ENCODE measurements around the gene PKDREJ. TPM values are rescaled to one million over a fixed set of nuclear protein-coding genes. Genes with fewer than 3 reads are reported as not detected.

The PKDREJ gene
- total RNA-seq, 4 donors from 2014 or later, result 0.13 to 1.3 (median 0.35) TPM; not detected in 1

- DNase-seq, result no peak
- no peaks in the 10 kb centered on the region for H3K9me3 ChIP-seq
- no peak overlapping the region for H3K27ac ChIP-seq
- H3K27me3 ChIP-seq, result no peaks in the 10 kb centered on the region
- H3K4me3 ChIP-seq, result no peak overlapping the region
- TF ChIP-seq, protein P1, sequence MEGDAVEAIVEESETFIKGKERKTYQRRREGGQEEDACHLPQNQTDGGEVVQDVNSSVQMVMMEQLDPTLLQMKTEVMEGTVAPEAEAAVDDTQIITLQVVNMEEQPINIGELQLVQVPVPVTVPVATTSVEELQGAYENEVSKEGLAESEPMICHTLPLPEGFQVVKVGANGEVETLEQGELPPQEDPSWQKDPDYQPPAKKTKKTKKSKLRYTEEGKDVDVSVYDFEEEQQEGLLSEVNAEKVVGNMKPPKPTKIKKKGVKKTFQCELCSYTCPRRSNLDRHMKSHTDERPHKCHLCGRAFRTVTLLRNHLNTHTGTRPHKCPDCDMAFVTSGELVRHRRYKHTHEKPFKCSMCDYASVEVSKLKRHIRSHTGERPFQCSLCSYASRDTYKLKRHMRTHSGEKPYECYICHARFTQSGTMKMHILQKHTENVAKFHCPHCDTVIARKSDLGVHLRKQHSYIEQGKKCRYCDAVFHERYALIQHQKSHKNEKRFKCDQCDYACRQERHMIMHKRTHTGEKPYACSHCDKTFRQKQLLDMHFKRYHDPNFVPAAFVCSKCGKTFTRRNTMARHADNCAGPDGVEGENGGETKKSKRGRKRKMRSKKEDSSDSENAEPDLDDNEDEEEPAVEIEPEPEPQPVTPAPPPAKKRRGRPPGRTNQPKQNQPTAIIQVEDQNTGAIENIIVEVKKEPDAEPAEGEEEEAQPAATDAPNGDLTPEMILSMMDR (IDR thresholded peaks at IDR 0.05), result no peak
- no peak for TF ChIP-seq POLR2A (IDR thresholded peaks at IDR 0.05)
- peaks cover 0 to 2% (median 0%) of the 10 kb centered on the region in 3 donors for H3K36me3 ChIP-seq
- no peaks in the 10 kb centered on the region for H3K4me1 ChIP-seq
These were observed 40.3 kb upstream of the PKDREJ start for GRCh38 chr22:46303347-46303965.

DNA sequence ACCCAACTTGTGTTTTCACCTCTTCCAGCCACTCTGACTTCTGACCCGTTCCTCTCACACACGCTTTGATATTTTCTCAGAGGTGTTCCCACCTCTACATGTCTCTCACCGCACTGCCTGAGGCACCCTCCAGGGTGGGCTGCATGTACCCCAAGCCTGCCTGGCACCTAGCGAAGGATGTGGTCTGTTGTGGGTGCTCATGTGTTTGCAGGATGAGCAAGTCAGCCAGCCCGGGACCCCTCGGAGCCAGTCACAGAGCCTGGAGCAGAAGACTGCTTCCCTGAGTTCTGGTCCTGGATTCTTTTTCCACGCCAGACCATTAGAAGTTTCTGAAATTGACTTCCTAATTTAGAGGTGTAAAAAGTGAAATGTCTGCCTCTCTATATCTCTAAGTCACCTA, 37.3 kb upstream of the PKDREJ start:
- H3K36me3 ChIP-seq, result no peaks in the 10 kb centered on the region
- H3K27me3 ChIP-seq, result no peaks in the 10 kb centered on the region
- peak in 1 of 3 donors; percentile 8 for DNase-seq
- H3K4me1 ChIP-seq, result peaks cover 0 to 15% (median 9%) of the 10 kb centered on the region in 4 donors
- TF ChIP-seq, protein P1 (IDR thresholded peaks at IDR 0.05), result no peak
- no peak for TF ChIP-seq POLR2A (IDR thresholded peaks at IDR 0.05)
- no peak overlapping the region for H3K4me3 ChIP-seq
- no peaks in the 10 kb centered on the region for H3K9me3 ChIP-seq
- H3K27ac ChIP-seq, result no peak overlapping the region

DNA sequence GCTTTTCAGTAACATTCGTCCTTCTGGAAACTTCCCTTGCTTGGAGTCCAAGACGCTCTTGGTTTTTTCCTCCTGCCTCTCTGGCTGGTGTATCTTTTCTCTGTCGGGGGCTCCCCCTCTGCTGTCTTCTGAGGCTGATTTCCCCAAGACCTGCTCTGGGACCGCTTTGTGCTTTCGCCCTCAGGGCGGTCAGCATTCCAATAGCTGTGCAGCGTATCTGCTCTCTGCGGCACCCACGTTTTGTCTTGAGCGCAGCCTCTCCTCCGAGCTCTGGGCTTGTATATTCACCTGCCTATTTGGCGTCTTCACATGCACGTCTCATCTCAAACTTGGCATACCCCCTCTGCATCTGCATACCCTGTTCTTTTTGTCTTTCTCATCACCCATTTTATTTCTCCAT, 36.0 kb upstream of the PKDREJ start:
- Histone ChIP-seq H3K36me3 (no peaks in the 10 kb centered on the region), H3K4me1 (peaks cover 0 to 17% (median 9%) of the 10 kb centered on the region in 4 donors), H3K27me3 (no peaks in the 10 kb centered on the region), H3K4me3 (no peak overlapping the region), H3K9me3 (no peaks in the 10 kb centered on the region), H3K27ac (no peak overlapping the region)
- DNase-seq, result peak in 1 of 3 donors; percentile 2
- TF ChIP-seq, protein P1 (IDR thresholded peaks at IDR 0.05), result no peak
- no peak for TF ChIP-seq POLR2A (IDR thresholded peaks at IDR 0.05)

- Histone ChIP-seq H3K27ac (no peak overlapping the region), H3K36me3 (peaks cover 0 to 13% (median 0%) of the 10 kb centered on the region in 3 donors), H3K27me3 (no peaks in the 10 kb centered on the region), H3K4me3 (peak overlapping the region; percentile 49 to 69 (median 58)), H3K9me3 (no peaks in the 10 kb centered on the region), H3K4me1 (peaks cover 0 to 17% (median 9%) of the 10 kb centered on the region in 4 donors)
- peak in 1 of 3 donors; percentile 57 for DNase-seq
- no peak for TF ChIP-seq POLR2A (IDR thresholded peaks at IDR 0.05)
- TF ChIP-seq, protein P1 (IDR thresholded peaks at IDR 0.05), result no peak
These were observed 34.1 kb upstream of the PKDREJ start for GRCh38 chr22:46297151-46297812.

DNA sequence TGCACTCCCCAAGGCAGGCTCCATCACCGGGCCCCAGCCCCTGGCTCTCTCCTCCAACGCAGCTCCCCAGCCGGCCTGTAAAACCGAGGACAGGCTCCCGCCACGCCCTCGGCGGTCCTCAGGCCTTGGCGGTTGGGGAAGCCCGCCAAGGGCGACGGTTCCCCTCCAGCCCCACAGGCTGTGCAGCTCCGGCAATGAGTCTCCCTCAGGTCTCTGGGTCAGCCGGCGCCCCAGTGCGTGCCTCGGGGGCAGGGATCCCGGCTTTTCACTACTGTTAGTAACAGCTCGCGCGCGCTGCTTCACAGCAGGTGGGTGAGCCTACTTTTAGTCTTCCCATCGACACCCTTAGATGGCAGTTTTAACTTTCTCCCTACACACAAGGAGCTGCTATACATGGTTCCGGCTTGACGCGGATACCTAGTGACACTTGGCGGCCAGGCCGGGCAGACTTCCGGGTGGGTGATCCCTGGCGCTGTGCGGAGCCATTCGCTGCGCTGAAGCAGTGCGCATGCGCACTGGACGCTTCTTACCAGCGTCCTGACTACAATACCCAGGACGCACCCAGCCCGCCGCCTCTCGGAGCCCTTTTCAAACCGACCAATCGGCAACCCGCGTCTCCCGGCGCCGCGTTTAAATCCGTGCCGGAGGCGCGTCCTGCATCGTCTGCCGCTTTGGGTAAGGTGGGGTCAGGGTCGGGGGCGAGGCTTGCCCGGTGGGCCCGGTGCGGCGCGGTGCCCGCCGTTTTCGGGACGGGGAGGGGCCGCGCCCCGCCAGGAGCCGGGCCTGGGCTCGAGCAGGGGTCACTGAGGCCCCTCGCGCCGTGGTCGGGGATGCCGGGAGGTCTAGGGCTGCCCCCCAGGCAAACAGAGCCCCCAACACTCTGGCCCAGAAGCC, 33.4 kb upstream of the PKDREJ start, which contains the start of gene GTSE1:
TSS of gene GTSE1 (plus strand) at position 614 of the 894 bp plus-strand sequence. CDS start 531 bp downstream, outside the sequence.
- peaks cover 0 to 17% (median 9%) of the 10 kb centered on the region in 4 donors for H3K4me1 ChIP-seq
- H3K9me3 ChIP-seq, result no peaks in the 10 kb centered on the region
- H3K27ac ChIP-seq, result peak within 1 kb of the TSS; percentile 91 to 95 (median 94)
- peaks cover 0 to 21% (median 0%) of the 10 kb centered on the region in 3 donors for H3K36me3 ChIP-seq
- DNase-seq, result peak; percentile 97 to 99 (median 98)
- TF ChIP-seq, protein P1 (IDR thresholded peaks at IDR 0.05), result peak in 5 of 6 experiments; percentile 14 to 47 (median 25)
- peak; percentile 57 to 65 for TF ChIP-seq POLR2A (IDR thresholded peaks at IDR 0.05)
- peak within 1 kb of the TSS; percentile 49 to 69 (median 58) for H3K4me3 ChIP-seq
- H3K27me3 ChIP-seq, result no peaks in the 10 kb centered on the region
